Heart left ventricle (tissue), 13 donors: ENCODE results near the gene WFDC1.

ENCODE experiments used
- CTCF ChIP-seq, 12 donors: fragments of 200-600 bp; sonication (generic) in 4 of 12; IDR thresholded peaks; one replicate each; pipeline versions ENCODE4 v1.5.0 to v1.8.0; 2018 to 2022; ENCODE audit warnings: antibody characterized with exemption in 12 of 12, mild to moderate bottlenecking in 5 of 12
- POLR2A ChIP-seq, 2 donors: fragments of 450-650 bp; IDR thresholded peaks; one replicate each; pipeline ENCODE4 v1.6.1; 2017; ENCODE audit warnings: antibody characterized with exemption in 2 of 2, mild to moderate bottlenecking in 2 of 2, moderate library complexity in 2 of 2
- donor health status: ischemic (EF 13 %, LVEDD 7.1; RV severe dilation, severe dysfunction).
- donor health status: DM: no; HTN: yes; CAD: no.
- donor health status: DM: no; HTN: no; CAD: no.
- donor health status: ischemic (EF 25% LVEDD 6.9; RV normal size, moderate dysfunction).
- donor health status: ischemic (EF 25% LVEDD 5.7; RV mildly dilated, moderate dysfunction).
- donor health status: ischemic (EF 35%, LVEDD 5.7; RV mildly dilated, moderate dysfunction).
- donor health status: nonischemic (EF 11% LVEDD 7.7; RV severe dilation, severe dysfunction).
- donor health status: DM: yes; HTN: yes; CAD: no.
- donor health status: PGD.
- donor health status: ischemic (EF 29% LVEDD 5.4; RV normal size, mild dysfunction).
- donor health status: nonischemic (EF 23%, LVEDD 6.1; RV moderate dilation, normal function).

GRCh38 chr16:84310642-84311041 is 16.0 kb downstream of the WFDC1 start:
- no peak for TF ChIP-seq CTCF (IDR thresholded peaks at IDR 0.05)
- no peak for TF ChIP-seq POLR2A (IDR thresholded peaks at IDR 0.05)
